HG03196 (cell line): ENCODE results near the gene THOP1.

ENCODE experiments used
- ATAC-seq: cut with Tn5 transposase; IDR thresholded peaks from one replicate; pipeline ENCODE4 v1.9.1; 2021; ENCODE audit not compliant: unreplicated experiment

The THOP1 gene

GRCh38 chr19:2761876-2762782, 23.2 kb upstream of the THOP1 start:
- no peak for ATAC-seq

GRCh38 chr19:2762783-2763496, 22.4 kb upstream of the THOP1 start:
- ATAC-seq, result no peak

- ATAC-seq, result no peak
Measured at GRCh38 chr19:2763687-2764086, 21.6 kb upstream of the THOP1 start.

- ATAC-seq, result no peak
Measured at GRCh38 chr19:2764945-2765344, 20.4 kb upstream of the THOP1 start.

GRCh38 chr19:2765376-2765775, 19.9 kb upstream of the THOP1 start:
- no peak for ATAC-seq

GRCh38 chr19:2766594-2767372, 18.5 kb upstream of the THOP1 start:
- ATAC-seq, result no peak

- ATAC-seq, result no peak
Measured at GRCh38 chr19:2767688-2768087, 17.6 kb upstream of the THOP1 start.

- ATAC-seq, result no peak
Measured at GRCh38 chr19:2768365-2769132, 16.8 kb upstream of the THOP1 start.

- ATAC-seq, result no peak
Measured at GRCh38 chr19:2769218-2769617, 16.1 kb upstream of the THOP1 start.

- no peak for ATAC-seq
Measured at GRCh38 chr19:2770055-2771013, 15.0 kb upstream of the THOP1 start.

- no peak for ATAC-seq
Measured at GRCh38 chr19:2771786-2772674, 13.3 kb upstream of the THOP1 start.

- ATAC-seq, result no peak
Measured at GRCh38 chr19:2774083-2774679, 11.1 kb upstream of the THOP1 start.

GRCh38 chr19:2774953-2775555, 10.2 kb upstream of the THOP1 start:
- ATAC-seq, result no peak

- no peak for ATAC-seq
Measured at GRCh38 chr19:2775556-2776430, 9.5 kb upstream of the THOP1 start.

- no peak for ATAC-seq
Measured at GRCh38 chr19:2777952-2778683, 7.2 kb upstream of the THOP1 start.

- no peak for ATAC-seq
Measured at GRCh38 chr19:2779121-2779740, 6.1 kb upstream of the THOP1 start.
